ENCODE measurements around the gene GSG1L. TPM values are rescaled to one million over a fixed set of nuclear protein-coding genes. Genes with fewer than 3 reads are reported as not detected.

Gene GSG1L
- total RNA-seq, 1 donor from 2014 or later: not detected

- intact Hi-C loops (cut with DNase I): no loop called here
- no peak for DNase-seq (ENCODE audit: low spot score in 2 of 2)
- H3K27me3 ChIP-seq: no peaks in the 10 kb centered on the region
- H3K4me1 ChIP-seq: no peaks in the 10 kb centered on the region
- no peaks in the 10 kb centered on the region for H3K36me3 ChIP-seq
- TF ChIP-seq, protein P1, sequence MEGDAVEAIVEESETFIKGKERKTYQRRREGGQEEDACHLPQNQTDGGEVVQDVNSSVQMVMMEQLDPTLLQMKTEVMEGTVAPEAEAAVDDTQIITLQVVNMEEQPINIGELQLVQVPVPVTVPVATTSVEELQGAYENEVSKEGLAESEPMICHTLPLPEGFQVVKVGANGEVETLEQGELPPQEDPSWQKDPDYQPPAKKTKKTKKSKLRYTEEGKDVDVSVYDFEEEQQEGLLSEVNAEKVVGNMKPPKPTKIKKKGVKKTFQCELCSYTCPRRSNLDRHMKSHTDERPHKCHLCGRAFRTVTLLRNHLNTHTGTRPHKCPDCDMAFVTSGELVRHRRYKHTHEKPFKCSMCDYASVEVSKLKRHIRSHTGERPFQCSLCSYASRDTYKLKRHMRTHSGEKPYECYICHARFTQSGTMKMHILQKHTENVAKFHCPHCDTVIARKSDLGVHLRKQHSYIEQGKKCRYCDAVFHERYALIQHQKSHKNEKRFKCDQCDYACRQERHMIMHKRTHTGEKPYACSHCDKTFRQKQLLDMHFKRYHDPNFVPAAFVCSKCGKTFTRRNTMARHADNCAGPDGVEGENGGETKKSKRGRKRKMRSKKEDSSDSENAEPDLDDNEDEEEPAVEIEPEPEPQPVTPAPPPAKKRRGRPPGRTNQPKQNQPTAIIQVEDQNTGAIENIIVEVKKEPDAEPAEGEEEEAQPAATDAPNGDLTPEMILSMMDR (IDR thresholded peaks at IDR 0.05): no peak
- no peak overlapping the region for H3K4me3 ChIP-seq
- H3K9me3 ChIP-seq: no peaks in the 10 kb centered on the region
- H3K27ac ChIP-seq: no peak overlapping the region
Observed at GRCh38 chr16:27920391-27920891, 143.1 kb downstream of the GSG1L start.

DNA sequence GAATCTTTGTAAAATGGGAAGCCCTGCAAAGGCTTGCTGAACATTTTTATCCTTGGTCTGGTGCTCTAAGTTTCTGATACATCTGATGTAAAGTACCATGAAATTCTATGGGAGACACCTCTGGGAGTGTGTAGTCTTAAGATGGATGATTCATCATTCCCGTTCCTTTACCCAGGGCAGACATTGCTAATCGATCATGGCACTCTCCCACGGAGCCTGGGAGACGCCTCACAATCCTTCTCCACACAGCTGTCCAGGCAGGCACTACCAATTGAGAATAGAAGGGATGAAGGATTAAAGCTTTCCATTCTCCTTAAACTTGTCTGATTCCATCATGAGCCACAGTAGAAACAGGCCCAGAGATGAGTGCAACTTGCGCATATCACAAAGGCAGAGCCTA, 144.8 kb downstream of the GSG1L start:
- no peak overlapping the region for H3K27ac ChIP-seq
- no peak overlapping the region for H3K4me3 ChIP-seq
- DNase-seq (ENCODE audit: low spot score in 2 of 2): no peak
- no peaks in the 10 kb centered on the region for H3K36me3 ChIP-seq
- H3K4me1 ChIP-seq: no peaks in the 10 kb centered on the region
- intact Hi-C loops (cut with DNase I): no loop called here
- H3K27me3 ChIP-seq: no peaks in the 10 kb centered on the region
- H3K9me3 ChIP-seq: no peaks in the 10 kb centered on the region
- TF ChIP-seq, protein P1 (IDR thresholded peaks at IDR 0.05): no peak

- Histone ChIP-seq H3K9me3 (no peaks in the 10 kb centered on the region), H3K27me3 (no peaks in the 10 kb centered on the region), H3K4me3 (no peak overlapping the region), H3K4me1 (no peaks in the 10 kb centered on the region), H3K27ac (peak overlapping the region in 1 of 2 donors; percentile 18), H3K36me3 (no peaks in the 10 kb centered on the region)
- TF ChIP-seq, protein P1 (IDR thresholded peaks at IDR 0.05): no peak
- intact Hi-C loops (cut with DNase I): no loop called here
- no peak for DNase-seq (ENCODE audit: low spot score in 2 of 2)
Observed at GRCh38 chr16:27917949-27918348, 145.6 kb downstream of the GSG1L start.

GRCh38 chr16:27911486-27911885, 152.0 kb downstream of the GSG1L start:
- intact Hi-C loops (cut with DNase I): no loop called here
- TF ChIP-seq, protein P1 (IDR thresholded peaks at IDR 0.05): no peak

DNA sequence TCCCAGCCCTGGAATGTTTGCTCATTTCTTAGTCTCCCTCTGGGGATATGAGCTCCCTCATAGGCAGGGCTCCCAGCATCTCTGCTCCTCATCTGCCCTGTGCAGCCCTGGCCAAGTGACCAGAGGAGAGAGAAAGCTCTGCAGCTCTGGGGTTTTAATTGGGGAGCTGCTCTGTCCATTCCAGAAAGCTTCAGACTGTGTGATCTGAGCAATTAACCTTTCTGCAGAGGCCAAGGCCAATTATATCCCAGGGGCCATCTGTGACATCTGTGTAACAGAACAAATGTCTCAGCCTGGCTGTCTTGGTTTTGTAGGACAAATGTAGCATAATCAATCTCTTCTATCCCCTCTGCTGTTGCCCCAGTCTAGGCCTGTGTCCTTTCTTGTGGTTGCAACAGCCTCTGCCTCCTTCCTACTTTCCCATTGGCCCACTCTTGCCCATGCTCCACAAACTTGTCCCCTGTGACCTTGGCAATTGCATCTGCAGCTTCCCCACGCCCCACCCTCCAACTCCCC, 156.0 kb downstream of the GSG1L start:
- TF ChIP-seq, protein P1 (IDR thresholded peaks at IDR 0.05): no peak
- no peak for DNase-seq (ENCODE audit: low spot score in 2 of 2)
- Histone ChIP-seq H3K27me3 (no peaks in the 10 kb centered on the region), H3K36me3 (no peaks in the 10 kb centered on the region), H3K27ac (no peak overlapping the region), H3K9me3 (no peaks in the 10 kb centered on the region), H3K4me3 (no peak overlapping the region), H3K4me1 (no peaks in the 10 kb centered on the region)
- intact Hi-C loops (cut with DNase I): no loop called here

More at GRCh38 chr16:27911486-27911885, 152.0 kb downstream of the GSG1L start:
- Histone ChIP-seq H3K36me3 (no peaks in the 10 kb centered on the region), H3K27me3 (no peaks in the 10 kb centered on the region), H3K4me3 (no peak overlapping the region), H3K4me1 (no peaks in the 10 kb centered on the region), H3K9me3 (no peaks in the 10 kb centered on the region), H3K27ac (no peak overlapping the region)
- no peak for DNase-seq (ENCODE audit: low spot score in 2 of 2)

GRCh38 chr16:27906883-27907282, 156.6 kb downstream of the GSG1L start:
- intact Hi-C loops (cut with DNase I): no loop called here
- no peak overlapping the region for H3K4me3 ChIP-seq
- DNase-seq (ENCODE audit: low spot score in 2 of 2): no peak
- no peaks in the 10 kb centered on the region for H3K4me1 ChIP-seq
- no peak overlapping the region for H3K27ac ChIP-seq
- H3K27me3 ChIP-seq: no peaks in the 10 kb centered on the region
- TF ChIP-seq, protein P1 (IDR thresholded peaks at IDR 0.05): no peak
- H3K9me3 ChIP-seq: no peaks in the 10 kb centered on the region
- no peaks in the 10 kb centered on the region for H3K36me3 ChIP-seq
